ENCODE data around the gene ANKEF1. TPM values are rescaled to one million over a fixed set of nuclear protein-coding genes. Genes with fewer than 3 reads are reported as not detected.

ANKEF1 gene
- total and polyA plus RNA-seq, 3 donors from 2014 or later: 14.4 to 52.1 (median 32.4) TPM

DNA sequence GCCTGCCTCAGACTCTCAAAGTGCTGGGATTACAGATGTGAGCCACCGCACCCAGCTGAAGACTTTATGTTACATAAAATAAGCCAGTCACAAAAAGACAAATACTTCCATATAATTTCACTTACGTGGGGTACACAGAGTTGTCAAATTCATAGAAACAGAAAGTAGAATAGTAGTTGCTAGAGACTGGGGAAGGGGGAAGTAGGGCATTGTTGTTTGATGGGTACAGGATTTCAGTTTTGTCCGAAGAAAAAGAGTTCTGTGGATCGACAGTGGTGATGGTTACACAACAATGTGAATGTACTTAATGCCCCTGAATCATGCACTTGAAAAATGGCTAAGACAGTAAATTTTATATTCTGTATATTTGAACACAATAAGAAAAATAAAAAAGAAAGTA, 41.6 kb upstream of the ANKEF1 start:
- Histone ChIP-seq H3K9me3 (no peaks in the 10 kb centered on the region), H3K4me3 (no peak overlapping the region), H3K27ac (no peak overlapping the region), H3K27me3 (no peaks in the 10 kb centered on the region), H3K4me1 (no peaks in the 10 kb centered on the region), H3K36me3 (ENCODE audit: low read depth, missing control alignments) (no peaks in the 10 kb centered on the region)
- TF ChIP-seq POLR2A (IDR thresholded peaks at IDR 0.05): no peak
- TF ChIP-seq, protein P1, sequence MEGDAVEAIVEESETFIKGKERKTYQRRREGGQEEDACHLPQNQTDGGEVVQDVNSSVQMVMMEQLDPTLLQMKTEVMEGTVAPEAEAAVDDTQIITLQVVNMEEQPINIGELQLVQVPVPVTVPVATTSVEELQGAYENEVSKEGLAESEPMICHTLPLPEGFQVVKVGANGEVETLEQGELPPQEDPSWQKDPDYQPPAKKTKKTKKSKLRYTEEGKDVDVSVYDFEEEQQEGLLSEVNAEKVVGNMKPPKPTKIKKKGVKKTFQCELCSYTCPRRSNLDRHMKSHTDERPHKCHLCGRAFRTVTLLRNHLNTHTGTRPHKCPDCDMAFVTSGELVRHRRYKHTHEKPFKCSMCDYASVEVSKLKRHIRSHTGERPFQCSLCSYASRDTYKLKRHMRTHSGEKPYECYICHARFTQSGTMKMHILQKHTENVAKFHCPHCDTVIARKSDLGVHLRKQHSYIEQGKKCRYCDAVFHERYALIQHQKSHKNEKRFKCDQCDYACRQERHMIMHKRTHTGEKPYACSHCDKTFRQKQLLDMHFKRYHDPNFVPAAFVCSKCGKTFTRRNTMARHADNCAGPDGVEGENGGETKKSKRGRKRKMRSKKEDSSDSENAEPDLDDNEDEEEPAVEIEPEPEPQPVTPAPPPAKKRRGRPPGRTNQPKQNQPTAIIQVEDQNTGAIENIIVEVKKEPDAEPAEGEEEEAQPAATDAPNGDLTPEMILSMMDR (IDR thresholded peaks at IDR 0.05): no peak
- DNase-seq: no peak
- intact Hi-C loops (cut with DNase I; ENCODE audit: low total_unique reads): no loop called here
- 86 to 90% methylated on average over 4 of the region's 4 CpGs for WGBS, 2 donors

DNA sequence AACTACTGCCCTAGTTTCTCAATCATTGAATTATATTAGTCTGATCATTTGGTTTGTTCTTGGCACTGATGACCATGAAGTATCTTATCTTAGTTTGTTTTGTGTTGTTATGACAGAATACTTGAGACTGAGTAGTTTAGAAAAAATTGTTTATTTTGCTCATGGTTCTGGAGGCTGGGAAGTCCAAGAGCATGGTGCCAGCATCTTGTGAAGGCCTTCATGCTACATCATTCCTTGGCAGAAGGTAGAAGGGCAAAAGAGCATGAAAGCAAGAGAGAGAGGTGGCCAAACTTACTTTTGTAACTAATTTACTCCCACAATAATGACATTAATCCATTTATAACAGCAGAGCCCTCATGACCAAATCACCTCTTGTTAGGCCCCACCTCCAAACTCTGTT, 40.1 kb upstream of the ANKEF1 start:
- H3K9me3 ChIP-seq: no peaks in the 10 kb centered on the region
- H3K27ac ChIP-seq: no peak overlapping the region
- no peaks in the 10 kb centered on the region for H3K4me1 ChIP-seq
- no peaks in the 10 kb centered on the region for H3K36me3 ChIP-seq (ENCODE audit: low read depth, missing control alignments)
- TF ChIP-seq, protein P1 (IDR thresholded peaks at IDR 0.05): no peak
- TF ChIP-seq POLR2A (IDR thresholded peaks at IDR 0.05): no peak
- DNase-seq: no peak
- no peak overlapping the region for H3K4me3 ChIP-seq
- H3K27me3 ChIP-seq: no peaks in the 10 kb centered on the region
- intact Hi-C loops (cut with DNase I; ENCODE audit: low total_unique reads): no loop called here

DNA sequence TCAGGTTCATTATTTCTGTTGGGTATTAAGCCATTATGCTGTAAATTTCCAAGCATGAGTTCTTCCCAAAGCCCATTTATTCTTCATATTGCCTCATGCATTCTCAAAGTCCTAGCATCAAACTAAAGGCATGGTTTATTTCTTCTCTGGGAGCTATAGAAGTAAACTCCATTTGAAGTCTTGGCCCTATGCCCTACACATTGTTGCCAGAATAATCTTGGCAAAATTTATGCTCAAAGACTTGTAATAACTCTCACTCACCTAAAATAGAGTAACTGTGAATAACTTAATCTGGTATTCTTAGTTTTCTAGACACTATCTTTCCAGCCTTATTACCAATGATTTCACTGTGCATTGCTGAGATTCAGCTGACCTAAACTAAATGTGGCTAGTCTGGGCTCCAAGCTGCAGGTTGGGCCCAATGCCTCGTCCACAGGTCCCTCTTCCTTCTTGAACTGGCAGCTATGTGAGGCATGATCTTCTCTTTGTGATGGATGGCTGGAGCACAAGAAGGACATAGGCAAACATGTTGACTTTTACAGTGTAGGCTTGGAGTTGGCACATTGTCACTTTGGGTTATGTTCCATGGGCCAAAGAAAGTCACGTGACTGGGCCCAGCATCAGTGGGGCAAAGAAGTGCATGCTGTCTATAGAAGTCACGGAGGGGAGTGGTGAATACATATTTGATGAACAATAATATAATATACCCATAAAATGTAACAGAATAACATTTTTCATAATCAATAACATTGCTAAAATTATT, 39.1 kb upstream of the ANKEF1 start:
- DNase-seq: no peak
- intact Hi-C loops (cut with DNase I; ENCODE audit: low total_unique reads): no loop called here
- TF ChIP-seq POLR2A (IDR thresholded peaks at IDR 0.05): no peak
- TF ChIP-seq, protein P1 (IDR thresholded peaks at IDR 0.05): no peak
- no peaks in the 10 kb centered on the region for H3K4me1 ChIP-seq
- H3K9me3 ChIP-seq: no peaks in the 10 kb centered on the region
- H3K27me3 ChIP-seq: no peaks in the 10 kb centered on the region
- no peak overlapping the region for H3K27ac ChIP-seq
- H3K4me3 ChIP-seq: no peak overlapping the region
- 91 to 95% methylated on average over 3 of the region's 3 CpGs for WGBS, 2 donors
- no peaks in the 10 kb centered on the region for H3K36me3 ChIP-seq (ENCODE audit: low read depth, missing control alignments)

DNA sequence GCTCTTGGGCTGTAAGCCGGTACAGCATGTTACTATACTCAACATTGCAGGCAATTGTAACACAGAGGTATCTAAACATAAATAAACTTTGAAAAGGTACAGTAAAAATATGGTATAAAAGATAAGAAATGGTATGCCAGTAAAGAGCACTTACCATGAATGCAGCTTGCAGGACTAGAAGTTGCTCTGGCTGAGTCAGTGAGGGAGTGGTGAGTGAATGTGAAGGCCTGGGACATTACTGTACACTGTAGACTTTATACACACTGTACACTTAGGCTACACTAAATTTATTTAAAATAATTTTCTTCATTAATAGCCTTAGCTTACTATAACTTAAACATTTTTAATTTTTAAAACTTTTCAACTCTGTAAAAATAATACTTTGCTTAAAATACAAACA, 37.8 kb upstream of the ANKEF1 start:
- TF ChIP-seq POLR2A (IDR thresholded peaks at IDR 0.05): no peak
- TF ChIP-seq, protein P1 (IDR thresholded peaks at IDR 0.05): no peak
- Histone ChIP-seq H3K27me3 (no peaks in the 10 kb centered on the region), H3K36me3 (ENCODE audit: low read depth, missing control alignments) (no peaks in the 10 kb centered on the region), H3K9me3 (no peaks in the 10 kb centered on the region), H3K4me1 (no peaks in the 10 kb centered on the region), H3K27ac (no peak overlapping the region), H3K4me3 (no peak overlapping the region)
- intact Hi-C loops (cut with DNase I; ENCODE audit: low total_unique reads): no loop called here
- no peak for DNase-seq
- 87 to 93% methylated on average over 1 of the region's 1 CpG for WGBS, 2 donors

DNA sequence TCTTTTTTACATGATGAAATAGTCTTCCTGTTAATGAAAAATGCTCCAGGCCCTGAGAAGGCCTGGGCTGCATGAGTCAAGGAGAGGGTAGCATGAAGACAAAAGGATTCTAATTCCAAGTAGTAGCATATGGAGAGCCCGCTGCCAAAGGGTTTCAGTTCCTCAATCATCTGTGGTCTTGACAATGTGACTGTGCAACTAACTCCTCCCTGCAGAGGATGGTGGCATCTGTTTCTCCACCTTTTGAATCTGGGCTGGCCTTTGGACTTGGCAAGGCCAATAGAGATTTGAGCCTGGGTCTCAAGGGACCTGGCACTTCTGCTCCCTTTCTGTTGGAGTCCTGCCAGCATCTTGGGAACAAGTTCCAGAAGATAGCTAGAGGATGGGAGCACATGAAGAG, 35.1 kb upstream of the ANKEF1 start:
- TF ChIP-seq, protein P1 (IDR thresholded peaks at IDR 0.05): no peak
- TF ChIP-seq POLR2A (IDR thresholded peaks at IDR 0.05): no peak
- Histone ChIP-seq H3K27ac (no peak overlapping the region), H3K36me3 (ENCODE audit: low read depth, missing control alignments) (no peaks in the 10 kb centered on the region), H3K27me3 (no peaks in the 10 kb centered on the region), H3K9me3 (no peaks in the 10 kb centered on the region), H3K4me1 (no peaks in the 10 kb centered on the region), H3K4me3 (no peak overlapping the region)
- 95 to 100% methylated on average over 1 of the region's 1 CpG for WGBS, 2 donors
- intact Hi-C loops (cut with DNase I; ENCODE audit: low total_unique reads): no loop called here
- DNase-seq: no peak

All from testis (tissue), 3 donors.